BLaER1 treated with 17β-estradiol and CSF1 and Interleukin-3, amounts not matched to agents 10 nM and 100 nM (cell line): ENCODE data around the gene EHHADH.
"Not testable (repeated sequence)": the region's sequence is repeated elsewhere in the genome, so short reads cannot be mapped to it uniquely, and the experiment has no call there.

Experiments
- H3K27ac ChIP-seq, 11 experiments: shearing (Covaris generic); formaldehyde crosslinking; 2 replicates each; pipeline ENCODE4 v1.8.1; 2022
- H3K27me3 ChIP-seq, 11 experiments: shearing (Covaris generic); formaldehyde crosslinking; 2 replicates each; pipeline ENCODE4 v1.8.1; 2022
- H3K36me3 ChIP-seq, 11 experiments: shearing (Covaris generic); formaldehyde crosslinking; 2 replicates each; pipeline ENCODE4 v1.8.1; 2022
- H3K4me1 ChIP-seq, 10 experiments: shearing (Covaris generic); formaldehyde crosslinking; 2 replicates each; pipeline ENCODE4 v1.8.1; 2022
- H3K4me2 ChIP-seq, 11 experiments: shearing (Covaris generic); formaldehyde crosslinking; 2 replicates each; pipeline ENCODE4 v1.8.1; 2022
- H3K4me3 ChIP-seq, 10 experiments: shearing (Covaris generic); formaldehyde crosslinking; 2 replicates each; pipeline ENCODE4 v1.8.1; 2022
- H3K9ac ChIP-seq, 11 experiments: shearing (Covaris generic); formaldehyde crosslinking; 2 replicates each; pipeline ENCODE4 v1.8.1; 2022
- H3K9me3 ChIP-seq, 11 experiments: shearing (Covaris generic); formaldehyde crosslinking; replicated peaks in 1 of 11; 2 replicates each; pipeline ENCODE4 v1.8.1; 2022
- H4K20me1 ChIP-seq, 11 experiments: shearing (Covaris generic); formaldehyde crosslinking; 2 replicates each; pipeline ENCODE4 v1.8.1; 2022
- Cebpa-rat ChIP-seq, 11 experiments: shearing (Covaris generic); IDR thresholded peaks; 2 replicates each; pipeline ENCODE4 v1.8.1; 2022

The EHHADH gene

GRCh38 chr3:185253645-185254410, at the start of gene EHHADH:
TSS of gene EHHADH (minus strand) at chr3:185254049. CDS start at chr3:185254022, 27 bp downstream.
- no peak within 1 kb of the TSS for H3K4me2 ChIP-seq
- H3K9ac ChIP-seq: no peak within 1 kb of the TSS
- TF ChIP-seq Cebpa-rat (IDR thresholded peaks at IDR 0.05): no peak
- no peaks in the 10 kb centered on the region for H3K36me3 ChIP-seq
- no peak within 1 kb of the TSS for H3K4me3 ChIP-seq
- H3K9me3 ChIP-seq: peaks cover 26 to 47% (median 38%) of the 10 kb centered on the region in 11 experiments
- H3K27me3 ChIP-seq: no peaks in the 10 kb centered on the region
- H3K4me1 ChIP-seq: no peaks in the 10 kb centered on the region
- H4K20me1 ChIP-seq: no peaks in the 10 kb centered on the region
- no peak within 1 kb of the TSS for H3K27ac ChIP-seq

GRCh38 chr3:185299918-185300426, 46.1 kb upstream of the EHHADH start:
- H3K36me3 ChIP-seq, H3K27me3 ChIP-seq, H3K4me3 ChIP-seq, H3K9me3 ChIP-seq, H4K20me1 ChIP-seq: not testable (repeated sequence)
- H3K4me2 ChIP-seq: peak overlapping the region in 5 of 11 experiments; percentile 38 to 50 (median 44); a peak in 10 of 22 replicates
- peak overlapping the region in 4 of 11 experiments; percentile 31 to 74 (median 58); a peak in 7 of 22 replicates for H3K27ac ChIP-seq
- peak overlapping the region in 2 of 11 experiments; percentile 30 to 46; a peak in 2 of 22 replicates for H3K9ac ChIP-seq
- peaks cover 0 to 24% (median 5%) of the 10 kb centered on the region in 10 experiments; a peak in 9 of 20 replicates for H3K4me1 ChIP-seq

- Histone ChIP-seq H3K27ac (no peak overlapping the region), H3K4me1 (peaks cover 0 to 24% (median 5%) of the 10 kb centered on the region in 10 experiments; a peak in 9 of 20 replicates), H3K36me3 (no peaks in the 10 kb centered on the region), H3K4me3 (no peak overlapping the region), H3K4me2 (no peak overlapping the region), H4K20me1 (no peaks in the 10 kb centered on the region), H3K9ac (no peak overlapping the region), H3K27me3 (no peaks in the 10 kb centered on the region), H3K9me3 (peaks cover 0 to 6% (median 0%) of the 10 kb centered on the region in 11 experiments; a peak in 1 of 22 replicates)
- no peak for TF ChIP-seq Cebpa-rat (IDR thresholded peaks at IDR 0.05)
Observed at GRCh38 chr3:185297867-185298266, 44.0 kb upstream of the EHHADH start.

- TF ChIP-seq Cebpa-rat (IDR thresholded peaks at IDR 0.05): no peak
- no peaks in the 10 kb centered on the region for H3K27me3 ChIP-seq
- H3K4me3 ChIP-seq: no peak overlapping the region
- no peak overlapping the region for H3K27ac ChIP-seq
- H3K4me1 ChIP-seq: no peaks in the 10 kb centered on the region
- H3K36me3 ChIP-seq: no peaks in the 10 kb centered on the region
- no peaks in the 10 kb centered on the region for H3K9me3 ChIP-seq
- H3K4me2 ChIP-seq: no peak overlapping the region
- no peak overlapping the region for H3K9ac ChIP-seq
- H4K20me1 ChIP-seq: no peaks in the 10 kb centered on the region
Observed at GRCh38 chr3:185292238-185292637, 38.4 kb upstream of the EHHADH start.

- H3K27ac ChIP-seq: no peak overlapping the region
- TF ChIP-seq Cebpa-rat (IDR thresholded peaks at IDR 0.05): no peak
- no peaks in the 10 kb centered on the region for H3K9me3 ChIP-seq
Observed at GRCh38 chr3:185290266-185290665, 36.4 kb upstream of the EHHADH start.

GRCh38 chr3:185283374-185283935, 29.6 kb upstream of the EHHADH start:
- no peak overlapping the region for H3K4me3 ChIP-seq
- H3K27me3 ChIP-seq: no peaks in the 10 kb centered on the region
- H3K27ac ChIP-seq: no peak overlapping the region
- no peak overlapping the region for H3K9ac ChIP-seq
- H3K4me2 ChIP-seq: no peak overlapping the region
- H3K4me1 ChIP-seq: peaks cover 0 to 8% (median 0%) of the 10 kb centered on the region in 10 experiments; a peak in 3 of 20 replicates
- H3K9me3 ChIP-seq: peaks cover 0 to 9% (median 6%) of the 10 kb centered on the region in 11 experiments; a peak in 8 of 22 replicates
- TF ChIP-seq Cebpa-rat (IDR thresholded peaks at IDR 0.05): no peak
- H4K20me1 ChIP-seq: no peaks in the 10 kb centered on the region
- no peaks in the 10 kb centered on the region for H3K36me3 ChIP-seq

More at GRCh38 chr3:185290266-185290665, 36.4 kb upstream of the EHHADH start:
- Histone ChIP-seq H3K36me3 (no peaks in the 10 kb centered on the region), H3K27me3 (no peaks in the 10 kb centered on the region), H3K9ac (no peak overlapping the region), H3K4me2 (no peak overlapping the region), H3K4me3 (no peak overlapping the region), H3K4me1 (no peaks in the 10 kb centered on the region), H4K20me1 (no peaks in the 10 kb centered on the region)

GRCh38 chr3:185282696-185283373, 29.0 kb upstream of the EHHADH start:
- H3K27ac ChIP-seq: no peak overlapping the region
- no peak overlapping the region for H3K9ac ChIP-seq
- H3K4me3 ChIP-seq: no peak overlapping the region
- H3K36me3 ChIP-seq: no peaks in the 10 kb centered on the region
- peaks cover 0 to 8% (median 0%) of the 10 kb centered on the region in 10 experiments; a peak in 3 of 20 replicates for H3K4me1 ChIP-seq
- no peak overlapping the region for H3K4me2 ChIP-seq
- H4K20me1 ChIP-seq: no peaks in the 10 kb centered on the region
- H3K27me3 ChIP-seq: no peaks in the 10 kb centered on the region
- H3K9me3 ChIP-seq: peaks cover 0 to 9% (median 6%) of the 10 kb centered on the region in 11 experiments; a peak in 8 of 22 replicates
- no peak for TF ChIP-seq Cebpa-rat (IDR thresholded peaks at IDR 0.05)

GRCh38 chr3:185280572-185281365, 26.9 kb upstream of the EHHADH start:
- H4K20me1 ChIP-seq: no peaks in the 10 kb centered on the region
- peaks cover 0 to 9% (median 6%) of the 10 kb centered on the region in 11 experiments; a peak in 8 of 22 replicates for H3K9me3 ChIP-seq
- H3K27me3 ChIP-seq: no peaks in the 10 kb centered on the region
- H3K27ac ChIP-seq: no peak overlapping the region
- H3K36me3 ChIP-seq: no peaks in the 10 kb centered on the region
- H3K4me2 ChIP-seq: no peak overlapping the region
- no peak overlapping the region for H3K4me3 ChIP-seq
- H3K4me1 ChIP-seq: peaks cover 0 to 8% (median 0%) of the 10 kb centered on the region in 10 experiments; a peak in 3 of 20 replicates
- TF ChIP-seq Cebpa-rat (IDR thresholded peaks at IDR 0.05): no peak
- no peak overlapping the region for H3K9ac ChIP-seq
